A549 (cell line): ENCODE measurements around the gene SPANXC.
A peak's percentile ranks its signal among the peaks of the same experiment; 100 is the strongest.

Experiments
- EHMT2 ChIP-seq: fragments of 200-600 bp; sonication (generic); IDR thresholded peaks from 2 replicates; pipeline ENCODE4 v1.6.1; 2016; ENCODE audit warnings: antibody characterized with exemption, low read depth, mild to moderate bottlenecking, moderate library complexity
- EP300 ChIP-seq, 2 experiments: fragments of >200 bp; sonication (Bioruptor Twin); formaldehyde crosslinking; IDR thresholded peaks; 2 replicates in 1 of 2; 3 replicates in 1 of 2; pipeline ENCODE4 v1.6.1; 2016 to 2017
- ESRRA ChIP-seq: fragments of 150-350 bp; IDR thresholded peaks from 2 replicates; pipeline ENCODE4 v1.6.1; 2014; ENCODE audit warnings: mild to moderate bottlenecking, low read length, borderline replicate concordance
- HDAC2 ChIP-seq: fragments of 200-600 bp; sonication (generic); IDR thresholded peaks from 2 replicates; pipeline ENCODE4 v1.6.1; 2016
- JUN ChIP-seq, 2 experiments: fragments of >200 bp; sonication (Bioruptor Twin); formaldehyde crosslinking; IDR thresholded peaks; 2 replicates in 1 of 2; 3 replicates in 1 of 2; pipeline ENCODE4 v1.6.1; 2016 to 2017
- KDM1A ChIP-seq: fragments of 200-600 bp; sonication (generic); IDR thresholded peaks from 2 replicates; pipeline ENCODE4 v1.6.1; 2016; ENCODE audit warnings: low read depth, mild to moderate bottlenecking
- NR3C1 ChIP-seq: fragments of >200 bp; sonication (Bioruptor Twin); formaldehyde crosslinking; IDR thresholded peaks from 3 replicates; pipeline ENCODE4 v1.6.1; 2017
- POLR2A ChIP-seq: IDR thresholded peaks from 2 replicates; pipeline ENCODE4 v1.6.1; 2012; ENCODE audit warnings: mild to moderate bottlenecking, low read length
- RARB ChIP-seq: fragments of 250-450 bp; sonication (Bioruptor Pico); IDR thresholded peaks from 2 replicates; pipeline ENCODE4 v1.8.0; 2021; ENCODE audit warnings: mild to moderate bottlenecking, moderate library complexity
- ZFP36 ChIP-seq: fragments of 450-650 bp; IDR thresholded peaks from 2 replicates; pipeline ENCODE4 v1.6.1; 2014; ENCODE audit warnings: borderline replicate concordance; ENCODE audit not compliant: partially characterized antibody
- TF ChIP-seq, protein P1 (sequence below): fragments of >200 bp; sonication (Bioruptor Twin); formaldehyde crosslinking; IDR thresholded peaks from 3 replicates; pipeline ENCODE4 v1.5.1; 2016
- TF ChIP-seq, protein P2 (sequence below): IDR thresholded peaks from 2 replicates; pipeline ENCODE4 v1.6.1; 2012
- TF ChIP-seq, protein P3 (sequence below): fragments of 200-600 bp; sonication (generic); IDR thresholded peaks from 2 replicates; pipeline ENCODE4 v1.6.1; 2016; ENCODE audit warnings: antibody characterized with exemption, mild to moderate bottlenecking, moderate library complexity

DNA sequence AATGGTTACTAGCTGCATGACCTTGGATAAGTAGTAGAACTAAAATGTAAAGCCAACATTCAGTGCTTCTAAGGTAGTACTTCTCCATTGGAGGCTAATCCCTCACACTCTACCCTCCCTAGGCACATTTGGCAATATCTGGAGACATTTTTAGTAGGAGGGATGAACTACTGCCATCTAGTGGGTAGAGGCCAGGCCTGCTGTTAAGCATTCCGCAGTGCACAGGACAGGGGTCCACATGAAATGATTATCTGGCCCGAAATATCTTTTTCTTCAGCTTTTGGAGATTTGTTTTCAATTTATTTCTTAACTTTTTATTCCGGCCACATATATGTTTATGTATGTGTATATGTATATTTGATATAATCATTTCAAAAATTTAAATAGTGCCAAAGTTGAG is 36.0 kb upstream of the SPANXC start:
- TF ChIP-seq, protein P1, sequence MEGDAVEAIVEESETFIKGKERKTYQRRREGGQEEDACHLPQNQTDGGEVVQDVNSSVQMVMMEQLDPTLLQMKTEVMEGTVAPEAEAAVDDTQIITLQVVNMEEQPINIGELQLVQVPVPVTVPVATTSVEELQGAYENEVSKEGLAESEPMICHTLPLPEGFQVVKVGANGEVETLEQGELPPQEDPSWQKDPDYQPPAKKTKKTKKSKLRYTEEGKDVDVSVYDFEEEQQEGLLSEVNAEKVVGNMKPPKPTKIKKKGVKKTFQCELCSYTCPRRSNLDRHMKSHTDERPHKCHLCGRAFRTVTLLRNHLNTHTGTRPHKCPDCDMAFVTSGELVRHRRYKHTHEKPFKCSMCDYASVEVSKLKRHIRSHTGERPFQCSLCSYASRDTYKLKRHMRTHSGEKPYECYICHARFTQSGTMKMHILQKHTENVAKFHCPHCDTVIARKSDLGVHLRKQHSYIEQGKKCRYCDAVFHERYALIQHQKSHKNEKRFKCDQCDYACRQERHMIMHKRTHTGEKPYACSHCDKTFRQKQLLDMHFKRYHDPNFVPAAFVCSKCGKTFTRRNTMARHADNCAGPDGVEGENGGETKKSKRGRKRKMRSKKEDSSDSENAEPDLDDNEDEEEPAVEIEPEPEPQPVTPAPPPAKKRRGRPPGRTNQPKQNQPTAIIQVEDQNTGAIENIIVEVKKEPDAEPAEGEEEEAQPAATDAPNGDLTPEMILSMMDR, result peak; percentile 45
- TF ChIP-seq EP300 (IDR thresholded peaks at IDR 0.05) (no peak), HDAC2 (no peak), POLR2A (no peak), RARB (CRISPR knock-in tag) (no peak), EHMT2 (no peak), JUN (IDR thresholded peaks at IDR 0.05) (no peak), NR3C1 (no peak), ZFP36 (no peak), ESRRA (no peak), KDM1A (no peak)
- TF ChIP-seq, protein P2, sequence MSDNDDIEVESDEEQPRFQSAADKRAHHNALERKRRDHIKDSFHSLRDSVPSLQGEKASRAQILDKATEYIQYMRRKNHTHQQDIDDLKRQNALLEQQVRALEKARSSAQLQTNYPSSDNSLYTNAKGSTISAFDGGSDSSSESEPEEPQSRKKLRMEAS, result no peak
- TF ChIP-seq, protein P3, sequence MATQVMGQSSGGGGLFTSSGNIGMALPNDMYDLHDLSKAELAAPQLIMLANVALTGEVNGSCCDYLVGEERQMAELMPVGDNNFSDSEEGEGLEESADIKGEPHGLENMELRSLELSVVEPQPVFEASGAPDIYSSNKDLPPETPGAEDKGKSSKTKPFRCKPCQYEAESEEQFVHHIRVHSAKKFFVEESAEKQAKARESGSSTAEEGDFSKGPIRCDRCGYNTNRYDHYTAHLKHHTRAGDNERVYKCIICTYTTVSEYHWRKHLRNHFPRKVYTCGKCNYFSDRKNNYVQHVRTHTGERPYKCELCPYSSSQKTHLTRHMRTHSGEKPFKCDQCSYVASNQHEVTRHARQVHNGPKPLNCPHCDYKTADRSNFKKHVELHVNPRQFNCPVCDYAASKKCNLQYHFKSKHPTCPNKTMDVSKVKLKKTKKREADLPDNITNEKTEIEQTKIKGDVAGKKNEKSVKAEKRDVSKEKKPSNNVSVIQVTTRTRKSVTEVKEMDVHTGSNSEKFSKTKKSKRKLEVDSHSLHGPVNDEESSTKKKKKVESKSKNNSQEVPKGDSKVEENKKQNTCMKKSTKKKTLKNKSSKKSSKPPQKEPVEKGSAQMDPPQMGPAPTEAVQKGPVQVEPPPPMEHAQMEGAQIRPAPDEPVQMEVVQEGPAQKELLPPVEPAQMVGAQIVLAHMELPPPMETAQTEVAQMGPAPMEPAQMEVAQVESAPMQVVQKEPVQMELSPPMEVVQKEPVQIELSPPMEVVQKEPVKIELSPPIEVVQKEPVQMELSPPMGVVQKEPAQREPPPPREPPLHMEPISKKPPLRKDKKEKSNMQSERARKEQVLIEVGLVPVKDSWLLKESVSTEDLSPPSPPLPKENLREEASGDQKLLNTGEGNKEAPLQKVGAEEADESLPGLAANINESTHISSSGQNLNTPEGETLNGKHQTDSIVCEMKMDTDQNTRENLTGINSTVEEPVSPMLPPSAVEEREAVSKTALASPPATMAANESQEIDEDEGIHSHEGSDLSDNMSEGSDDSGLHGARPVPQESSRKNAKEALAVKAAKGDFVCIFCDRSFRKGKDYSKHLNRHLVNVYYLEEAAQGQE, result no peak
